Neuronal stem cell (in vitro differentiated cells): ENCODE results near the gene KPNB1.
A peak's percentile ranks its signal among the peaks of the same experiment; 100 is the strongest.

Experiments
- DNase-seq: peaks from one replicate; pipeline ENCODE4 v3.0.0-alpha.2; 2013; ENCODE audit warnings: low spot score
- H2AFZ ChIP-seq: one replicate; pipeline ENCODE4 v1.6.1; 2013; ENCODE audit warnings: mild to moderate bottlenecking, low read length, inconsistent platforms
- H2AK5ac ChIP-seq: 2 replicates; pipeline ENCODE4 v1.6.1; 2013; ENCODE audit warnings: low read depth, mild to moderate bottlenecking, inconsistent platforms, low read length, moderate library complexity, mixed read lengths
- H2BK120ac ChIP-seq: 2 replicates; pipeline ENCODE4 v1.6.1; 2013; ENCODE audit warnings: low read depth, mild to moderate bottlenecking, inconsistent platforms, low read length, moderate library complexity, mixed read lengths
- H2BK12ac ChIP-seq: one replicate; pipeline ENCODE4 v1.6.1; 2013; ENCODE audit warnings: low read length, inconsistent platforms
- H2BK15ac ChIP-seq: 2 replicates; pipeline ENCODE4 v1.6.1; 2013; ENCODE audit warnings: mild to moderate bottlenecking, low read length, inconsistent platforms, mixed read lengths
- H2BK5ac ChIP-seq: one replicate; pipeline ENCODE4 v1.6.1; 2013; ENCODE audit warnings: inconsistent platforms, mild to moderate bottlenecking, low read length, moderate library complexity
- H3K14ac ChIP-seq: one replicate; pipeline ENCODE4 v1.6.1; 2013; ENCODE audit warnings: low read length, inconsistent platforms
- H3K18ac ChIP-seq: 2 replicates; pipeline ENCODE4 v1.6.1; 2013; ENCODE audit warnings: low read length, inconsistent platforms
- H3K23ac ChIP-seq: 2 replicates; pipeline ENCODE4 v1.6.1; 2013; ENCODE audit warnings: low read depth, mild to moderate bottlenecking, mixed read lengths, low read length, inconsistent platforms; ENCODE audit not compliant: poor library complexity
- H3K27ac ChIP-seq: replicated peaks from 3 replicates; pipeline ENCODE4 v1.5.1; 2013; ENCODE audit warnings: low read length, inconsistent platforms
- H3K27me3 ChIP-seq, 3 experiments: 2 replicates each; pipeline ENCODE4 v1.6.1; 2013; ENCODE audit warnings: low read length in 3 of 3, mild to moderate bottlenecking in 2 of 3, inconsistent platforms in 1 of 3, low read depth in 1 of 3, mixed read lengths in 1 of 3, moderate library complexity in 1 of 3; ENCODE audit not compliant: control insufficient read depth in 3 of 3, insufficient read depth in 3 of 3
- H3K36me3 ChIP-seq, 2 donors: replicated peaks in 1 of 2; 2 replicates each; pipeline ENCODE4 v1.6.1; 2013; ENCODE audit warnings: low read length in 2 of 2; ENCODE audit not compliant: control insufficient read depth in 2 of 2, insufficient read depth in 2 of 2
- H3K4ac ChIP-seq: 2 replicates; pipeline ENCODE4 v1.6.1; 2013; ENCODE audit warnings: inconsistent platforms, mild to moderate bottlenecking, low read length, moderate library complexity
- H3K4me1 ChIP-seq, 2 donors: 1 replicate in 1 of 2; 2 replicates in 1 of 2; pipeline ENCODE4 v1.6.1; 2013; ENCODE audit warnings: low read length in 2 of 2, low read depth in 1 of 2; ENCODE audit not compliant: control insufficient read depth in 2 of 2, insufficient read depth in 1 of 2
- H3K4me2 ChIP-seq: one replicate; pipeline ENCODE4 v1.6.1; 2013; ENCODE audit warnings: mild to moderate bottlenecking, low read length, inconsistent platforms; ENCODE audit not compliant: insufficient read depth, poor library complexity, severe bottlenecking
- H3K4me3 ChIP-seq, 2 donors: 2 replicates each; pipeline ENCODE4 v1.5.1; 2013; ENCODE audit warnings: low read length in 2 of 2, mild to moderate bottlenecking in 2 of 2, inconsistent platforms in 1 of 2, moderate library complexity in 1 of 2
- H3K79me1 ChIP-seq: one replicate; pipeline ENCODE4 v1.6.1; 2013; ENCODE audit warnings: low read depth, mild to moderate bottlenecking, inconsistent platforms, low read length, moderate library complexity
- H3K9ac ChIP-seq: one replicate; pipeline ENCODE4 v1.6.1; 2013; ENCODE audit warnings: mild to moderate bottlenecking, low read depth, low read length, inconsistent platforms; ENCODE audit not compliant: poor library complexity
- H3K9me3 ChIP-seq, 2 donors: replicated peaks in 1 of 2; 2 replicates each; pipeline versions ENCODE3 to v1.6.1; 2013; ENCODE audit warnings: low read length in 2 of 2, mild to moderate bottlenecking in 2 of 2, inconsistent platforms in 1 of 2, low read depth in 1 of 2, mixed read lengths in 1 of 2, moderate library complexity in 1 of 2; ENCODE audit not compliant: control insufficient read depth in 2 of 2, insufficient read depth in 1 of 2
- H4K8ac ChIP-seq: one replicate; pipeline ENCODE4 v1.6.1; 2013; ENCODE audit warnings: low read depth, mild to moderate bottlenecking, inconsistent platforms, low read length, moderate library complexity
- H4K91ac ChIP-seq: one replicate; pipeline ENCODE4 v1.6.1; 2013; ENCODE audit warnings: low read length, low read depth, mild to moderate bottlenecking, inconsistent platforms; ENCODE audit not compliant: poor library complexity
- WGBS, 2 donors: extraction: QIAGEN DNeasy Blood & Tissue Kit; methylation state at CpG; one replicate each; pipeline ENCODE4 v1.1.7; 2013; ENCODE audit warnings: missing lambda C conversion rate in 2 of 2, mixed read lengths in 1 of 2; ENCODE audit not compliant: insufficient read length in 2 of 2, insufficient replicate concordance in 1 of 2; ENCODE audit errors: extremely low coverage in 2 of 2; 5-methylcytosine and 5-hydroxymethylcytosine counted together

The KPNB1 gene

DNA sequence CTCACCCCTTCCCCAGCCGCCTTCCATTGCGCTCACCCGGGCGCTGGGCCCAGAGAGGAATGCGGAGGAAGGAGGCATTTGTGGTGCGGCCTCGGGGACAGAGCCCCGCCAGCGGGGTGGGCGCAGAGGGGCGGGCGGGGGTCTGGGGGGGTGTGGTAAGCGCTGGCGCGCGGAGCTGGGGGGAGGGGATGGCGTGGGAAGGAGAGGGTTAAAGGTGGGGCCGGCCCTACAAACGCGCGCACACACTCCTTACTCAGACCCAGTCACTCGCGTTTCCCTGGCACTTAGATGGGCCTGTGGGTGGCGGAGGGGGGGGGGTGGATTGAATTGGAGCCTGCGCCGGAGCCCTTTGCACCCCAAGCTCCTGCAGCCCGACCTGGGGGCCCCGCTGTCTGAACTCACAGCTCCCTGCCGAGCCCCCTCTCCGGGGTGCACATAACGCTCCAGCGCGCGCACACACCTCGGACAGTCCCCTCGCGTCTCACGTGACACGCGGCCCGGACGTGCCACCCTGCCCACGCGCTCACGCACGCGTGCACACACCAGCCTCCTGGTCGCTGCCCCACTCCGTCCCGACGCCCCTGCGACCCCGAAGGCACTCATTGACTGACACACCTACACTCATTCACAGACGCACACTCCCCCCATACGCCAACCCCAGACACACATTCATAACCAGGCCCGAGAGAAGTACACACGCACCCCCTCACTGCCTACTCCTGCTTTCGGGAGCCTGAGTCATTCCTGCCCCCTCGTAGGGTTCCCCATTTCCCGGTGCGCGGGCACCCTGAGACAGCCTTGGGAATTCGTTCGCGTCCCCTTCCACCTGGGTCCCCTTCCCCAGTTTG, 45.1 kb downstream of the KPNB1 start:
- Histone ChIP-seq H2BK15ac (peak overlapping the region; percentile 94), H3K4ac (no peak overlapping the region), H3K14ac (peak overlapping the region; percentile 59), H2AK5ac (peak overlapping the region; percentile 87), H3K4me3 (peak overlapping the region; percentile 75 to 94), H2BK120ac (no peak overlapping the region), H3K23ac (peak overlapping the region; percentile 95), H2BK12ac (peak overlapping the region; percentile 92), H3K27ac (peak overlapping the region; percentile 88), H3K18ac (peak overlapping the region; percentile 98), H3K4me2 (peak overlapping the region; percentile 95), H3K9me3 (no peaks in the 10 kb centered on the region), H3K79me1 (peaks cover 8% of the 10 kb centered on the region), H4K8ac (no peak overlapping the region), H3K9ac (peak overlapping the region; percentile 94), H3K4me1 (peaks cover 20 to 26% of the 10 kb centered on the region in 2 donors), H3K36me3 (peaks cover 7 to 13% of the 10 kb centered on the region in 2 donors), H2BK5ac (peak overlapping the region; percentile 77), H4K91ac (no peak overlapping the region), H2AFZ (peak overlapping the region; percentile 88), H3K27me3 (no peaks in the 10 kb centered on the region)
- DNase-seq, result no peak
- no CpG with 5 or more reads among the region's 65 CpGs for WGBS, 2 donors

DNA sequence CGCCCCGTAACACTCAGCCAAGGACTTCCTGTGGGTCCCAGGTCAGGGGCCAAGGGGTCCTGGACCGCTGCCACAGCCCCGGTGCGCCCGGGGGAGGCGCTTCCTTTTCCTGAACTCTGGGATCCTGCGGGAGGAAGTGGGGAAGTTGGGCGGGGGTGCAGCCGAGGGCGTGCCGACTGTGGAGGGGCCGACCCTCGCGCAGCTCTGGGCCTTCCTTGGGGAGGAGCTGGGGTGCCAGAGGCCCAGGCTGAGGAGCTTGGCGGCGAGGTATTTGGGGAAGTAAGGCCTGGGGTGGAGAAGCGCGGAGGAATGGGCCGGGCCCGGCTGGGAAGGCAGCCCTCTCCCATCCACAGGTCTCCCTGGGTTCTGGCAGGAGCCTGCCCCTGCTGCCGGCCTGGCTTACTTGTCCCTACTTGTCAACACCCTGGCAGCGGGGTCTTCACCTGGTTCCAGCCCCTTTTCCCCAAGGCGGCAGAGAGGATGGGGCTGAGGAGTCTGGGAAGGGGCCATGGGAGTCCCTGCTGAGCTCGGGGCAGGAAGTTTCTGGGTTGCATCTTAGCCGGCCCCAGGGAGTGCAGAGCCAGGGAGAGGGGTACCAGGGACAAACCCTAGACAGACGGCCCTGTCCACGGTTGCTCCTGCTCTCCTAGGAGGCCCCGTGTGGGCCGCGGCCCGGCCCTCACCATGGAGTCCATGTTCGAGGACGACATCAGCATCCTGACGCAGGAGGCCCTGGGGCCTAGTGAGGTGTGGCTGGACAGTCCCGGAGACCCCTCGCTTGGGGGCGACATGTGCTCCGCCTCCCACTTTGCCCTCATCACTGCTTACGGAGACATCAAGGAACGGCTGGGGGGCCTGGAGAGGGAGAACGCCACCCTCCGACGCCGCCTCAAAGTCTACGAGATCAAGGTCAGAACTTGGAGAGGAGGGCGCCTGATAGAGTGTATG, 46.0 kb downstream of the KPNB1 start:
- H2AK5ac ChIP-seq, result peak overlapping the region; percentile 87
- H2BK5ac ChIP-seq, result peak overlapping the region; percentile 77
- no peak overlapping the region for H4K8ac ChIP-seq
- peaks cover 8% of the 10 kb centered on the region for H3K79me1 ChIP-seq
- no peak overlapping the region for H3K27ac ChIP-seq
- peak overlapping the region; percentile 75 to 94 for H3K4me3 ChIP-seq
- H3K18ac ChIP-seq, result peak overlapping the region; percentile 98
- H3K9me3 ChIP-seq, result no peaks in the 10 kb centered on the region
- peak overlapping the region; percentile 94 for H3K9ac ChIP-seq
- peak overlapping the region; percentile 59 for H3K14ac ChIP-seq
- H4K91ac ChIP-seq, result no peak overlapping the region
- WGBS, 2 donors, result no CpG with 5 or more reads among the region's 47 CpGs
- no peak overlapping the region for H3K4ac ChIP-seq
- peak overlapping the region; percentile 95 for H3K23ac ChIP-seq
- no peak overlapping the region for H2BK120ac ChIP-seq
- peak overlapping the region; percentile 94 for H2BK15ac ChIP-seq
- H3K4me2 ChIP-seq, result peak overlapping the region; percentile 95
- no peaks in the 10 kb centered on the region for H3K27me3 ChIP-seq
- H3K36me3 ChIP-seq, result peaks cover 7 to 19% of the 10 kb centered on the region in 2 donors
- no peak for DNase-seq
- no peak overlapping the region for H2BK12ac ChIP-seq
- peak overlapping the region; percentile 88 for H2AFZ ChIP-seq
- H3K4me1 ChIP-seq, result peaks cover 20 to 26% of the 10 kb centered on the region in 2 donors

DNA sequence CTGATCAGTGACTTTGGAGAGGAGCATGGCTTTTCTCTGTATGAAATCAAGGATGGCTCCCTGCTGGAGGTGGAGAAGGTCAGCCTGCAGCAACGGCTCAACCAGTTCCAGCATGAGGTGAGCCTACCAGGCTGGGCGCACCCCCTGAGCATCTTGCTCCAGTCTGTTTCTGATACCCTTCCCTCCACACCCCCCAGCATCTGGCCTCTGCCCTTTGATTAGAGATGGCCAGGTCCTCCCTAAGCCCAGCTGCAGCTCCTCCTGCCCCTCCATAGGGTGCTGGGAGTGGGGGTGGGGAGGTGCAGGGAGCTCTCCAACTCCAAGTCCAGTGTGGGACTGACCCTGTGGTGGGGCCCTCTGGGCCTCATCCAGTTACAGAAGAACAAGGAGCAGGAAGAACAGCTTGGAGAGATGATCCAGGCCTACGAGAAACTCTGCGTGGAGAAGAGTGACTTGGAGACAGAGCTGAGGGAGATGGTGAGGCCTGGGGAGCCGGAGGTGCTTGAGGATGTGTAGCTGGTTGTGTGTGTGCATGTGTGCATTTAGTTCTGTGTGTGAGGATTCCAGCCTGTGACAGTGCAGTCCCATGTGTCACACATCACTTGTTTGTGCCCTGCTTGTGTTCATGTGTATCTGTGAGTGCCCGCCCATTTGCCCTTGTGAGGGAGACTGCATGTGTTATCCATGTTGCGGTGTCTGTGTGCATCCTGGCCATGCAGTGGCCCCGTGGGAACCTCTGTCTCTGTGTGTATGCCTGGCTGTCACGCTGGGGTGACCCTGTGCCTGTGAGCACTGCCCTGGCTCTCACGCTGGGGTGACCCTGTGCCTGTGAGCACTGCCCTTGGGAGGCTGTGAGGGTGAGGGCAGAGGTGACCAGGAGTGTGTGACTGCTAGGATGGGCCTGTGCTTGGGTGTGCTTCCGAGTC, 47.3 kb downstream of the KPNB1 start:
- peak overlapping the region; percentile 43 for H3K23ac ChIP-seq
- no peak overlapping the region for H2AFZ ChIP-seq
- peaks cover 8% of the 10 kb centered on the region for H3K79me1 ChIP-seq
- H2BK12ac ChIP-seq, result peak overlapping the region; percentile 41
- no peak overlapping the region for H3K14ac ChIP-seq
- no peak for DNase-seq
- H2BK15ac ChIP-seq, result no peak overlapping the region
- H4K8ac ChIP-seq, result peak overlapping the region; percentile 57
- peak overlapping the region in 1 of 2 donors; percentile 49 for H3K4me3 ChIP-seq
- peaks cover 30 to 32% of the 10 kb centered on the region in 2 donors for H3K4me1 ChIP-seq
- peaks cover 7 to 27% of the 10 kb centered on the region in 2 donors for H3K36me3 ChIP-seq
- peak overlapping the region; percentile 70 for H3K9ac ChIP-seq
- no CpG with 5 or more reads among the region's 11 CpGs for WGBS, 2 donors
- H2BK5ac ChIP-seq, result no peak overlapping the region
- no peak overlapping the region for H3K4ac ChIP-seq
- no peak overlapping the region for H3K27ac ChIP-seq
- H3K18ac ChIP-seq, result peak overlapping the region; percentile 19
- H3K9me3 ChIP-seq, result no peaks in the 10 kb centered on the region
- no peak overlapping the region for H4K91ac ChIP-seq
- peak overlapping the region; percentile 42 for H2AK5ac ChIP-seq
- H3K27me3 ChIP-seq, result no peaks in the 10 kb centered on the region
- H3K4me2 ChIP-seq, result no peak overlapping the region
- no peak overlapping the region for H2BK120ac ChIP-seq
